ENCODE results near the gene CTDP1. TPM values are rescaled to one million over a fixed set of nuclear protein-coding genes. Genes with fewer than 3 reads are reported as not detected.
"Not testable (repeated sequence)": the region's sequence is repeated elsewhere in the genome, so short reads cannot be mapped to it uniquely, and the experiment has no call there.

Gene CTDP1
- total and polyA plus RNA-seq, 3 experiments from 2014 or later: 31.0 to 38.0 (median 35.3) TPM

DNA sequence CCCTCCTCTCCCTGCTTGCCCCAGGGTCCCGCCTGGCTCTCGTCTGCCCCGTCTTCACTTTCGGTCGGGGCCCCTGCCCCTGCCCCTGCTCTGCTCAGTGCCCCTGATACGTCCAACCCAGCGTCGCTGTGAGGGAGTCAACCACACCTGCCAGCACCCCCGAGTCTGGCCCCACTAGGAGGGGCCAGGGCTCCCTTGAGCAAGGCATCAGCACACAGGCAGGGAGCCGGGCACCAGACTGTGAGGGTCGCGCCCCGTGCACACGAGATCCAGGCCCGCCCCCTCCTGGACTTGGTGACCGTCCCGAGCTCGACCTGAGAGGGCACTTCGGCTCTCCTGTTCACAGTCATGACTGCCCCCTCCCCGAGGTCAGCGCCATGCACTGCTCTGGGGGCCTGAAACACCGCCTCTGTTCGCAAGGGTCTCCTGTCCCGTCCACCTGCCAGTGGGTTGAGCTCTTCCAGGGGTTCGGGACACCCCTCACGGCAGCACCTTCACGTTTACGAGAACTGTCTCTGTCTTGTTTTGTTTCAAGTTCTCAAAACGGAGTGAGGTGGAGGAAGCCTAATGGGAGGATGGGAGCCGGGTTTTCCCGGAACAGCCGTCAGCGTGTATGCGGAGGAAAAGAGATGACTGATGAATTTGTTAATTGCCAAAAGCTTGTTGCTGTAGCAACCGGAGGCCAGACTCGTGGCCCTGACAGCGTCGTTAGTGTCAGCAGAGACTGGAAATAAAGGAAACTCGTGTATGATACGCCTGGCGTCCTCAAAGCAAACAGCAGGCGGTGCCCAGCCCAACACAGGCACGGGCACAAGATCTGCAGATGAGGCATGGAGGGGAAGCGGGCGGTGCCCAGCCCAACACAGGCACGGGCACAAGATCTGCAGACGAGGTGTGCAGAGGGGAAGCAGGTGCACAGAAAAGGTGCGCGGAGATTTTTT is 69.9 kb downstream of the CTDP1 start:
- H3K4me3 ChIP-seq (ENCODE audit: low read length): no peak overlapping the region
- CTCF ChIA-PET: no interaction called here
- H3K4me3 Mint-ChIP-seq: no peak overlapping the region
- peaks cover 0 to 4% (median 3%) of the 10 kb centered on the region in 3 donors for H3K4me1 Mint-ChIP-seq
- peaks cover 0 to under 1% (median 0%) of the 10 kb centered on the region in 5 donors for H3K9me3 Mint-ChIP-seq
- no peak for DNase-seq
- no peak overlapping the region for H3K27ac ChIP-seq (ENCODE audit: low read depth, low read length)
- no peaks in the 10 kb centered on the region for H3K27me3 Mint-ChIP-seq
- H3K27me3 ChIP-seq (ENCODE audit: insufficient read depth, low read length, poor library complexity, severe bottlenecking): no peaks in the 10 kb centered on the region
- H3K36me3 Mint-ChIP-seq: peaks cover 13 to 66% (median 13%) of the 10 kb centered on the region in 3 donors
- H3K9me3 ChIP-seq (ENCODE audit: low read length): no peaks in the 10 kb centered on the region
- POLR2A ChIA-PET: interaction anchor here (0.7 kb wide), 1 partner anchor 141 kb away, joined by 8 read pairs; no protein-coding TSS in a partner anchor
- H3K4me1 ChIP-seq (ENCODE audit: insufficient read depth, low read length): no peaks in the 10 kb centered on the region
- no peaks in the 10 kb centered on the region for H3K36me3 ChIP-seq (ENCODE audit: insufficient read depth, low read length)
- peak overlapping the region in 1 of 8 donors; percentile 60 for H3K27ac Mint-ChIP-seq

DNA sequence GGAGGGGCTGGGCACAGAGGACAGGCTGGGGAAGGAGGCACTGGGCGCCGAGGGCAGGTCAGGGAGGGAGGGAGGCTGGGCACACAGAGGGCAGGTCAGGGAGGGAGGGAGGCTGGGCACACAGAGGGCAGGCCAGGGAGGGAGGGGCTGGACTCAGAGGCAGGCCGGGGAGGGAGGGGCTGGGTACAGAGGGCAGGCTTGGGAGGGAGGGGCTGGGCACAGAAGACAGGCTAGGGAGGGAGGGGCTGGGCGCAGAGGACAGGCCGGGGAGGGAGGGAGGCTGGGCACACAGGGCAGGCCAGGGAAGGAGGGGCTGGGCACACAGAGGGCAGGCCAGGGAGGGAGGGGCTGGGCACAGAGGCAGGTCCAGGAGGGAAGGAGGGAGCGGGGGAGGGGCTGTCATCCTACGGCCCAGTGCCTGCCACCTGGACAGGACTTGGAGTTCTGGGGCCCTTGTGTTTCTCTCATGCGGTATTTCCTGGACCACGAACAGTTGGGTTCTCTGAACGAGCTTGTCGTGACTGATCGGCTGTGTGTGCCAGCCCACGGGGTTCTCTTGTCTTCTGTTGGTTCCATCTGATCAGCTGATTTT is 71.5 kb downstream of the CTDP1 start:
- Mint-ChIP-seq H3K36me3 (peaks cover 16 to 75% (median 19%) of the 10 kb centered on the region in 3 donors), H3K4me1 (peaks cover 0 to 4% (median 3%) of the 10 kb centered on the region in 3 donors), H3K9me3 (no peaks in the 10 kb centered on the region), H3K27me3 (no peaks in the 10 kb centered on the region), H3K4me3 (no peak overlapping the region), H3K27ac (peak overlapping the region in 1 of 8 donors; percentile 71)
- no peak overlapping the region for H3K4me3 ChIP-seq (ENCODE audit: low read length)
- H3K27ac ChIP-seq (ENCODE audit: low read depth, low read length): no peak overlapping the region
- DNase-seq: peak in 1 of 5 donors; percentile 25
- POLR2A ChIA-PET: no interaction called here
- no peaks in the 10 kb centered on the region for H3K4me1 ChIP-seq (ENCODE audit: insufficient read depth, low read length)
- H3K36me3 ChIP-seq (ENCODE audit: insufficient read depth, low read length): no peaks in the 10 kb centered on the region
- H3K9me3 ChIP-seq (ENCODE audit: low read length): no peaks in the 10 kb centered on the region
- no peaks in the 10 kb centered on the region for H3K27me3 ChIP-seq (ENCODE audit: insufficient read depth, low read length, poor library complexity, severe bottlenecking)
- CTCF ChIA-PET: interaction anchor here (0.7 kb wide), 1 partner anchor 26 kb away, joined by 3 read pairs; no protein-coding TSS in a partner anchor

DNA sequence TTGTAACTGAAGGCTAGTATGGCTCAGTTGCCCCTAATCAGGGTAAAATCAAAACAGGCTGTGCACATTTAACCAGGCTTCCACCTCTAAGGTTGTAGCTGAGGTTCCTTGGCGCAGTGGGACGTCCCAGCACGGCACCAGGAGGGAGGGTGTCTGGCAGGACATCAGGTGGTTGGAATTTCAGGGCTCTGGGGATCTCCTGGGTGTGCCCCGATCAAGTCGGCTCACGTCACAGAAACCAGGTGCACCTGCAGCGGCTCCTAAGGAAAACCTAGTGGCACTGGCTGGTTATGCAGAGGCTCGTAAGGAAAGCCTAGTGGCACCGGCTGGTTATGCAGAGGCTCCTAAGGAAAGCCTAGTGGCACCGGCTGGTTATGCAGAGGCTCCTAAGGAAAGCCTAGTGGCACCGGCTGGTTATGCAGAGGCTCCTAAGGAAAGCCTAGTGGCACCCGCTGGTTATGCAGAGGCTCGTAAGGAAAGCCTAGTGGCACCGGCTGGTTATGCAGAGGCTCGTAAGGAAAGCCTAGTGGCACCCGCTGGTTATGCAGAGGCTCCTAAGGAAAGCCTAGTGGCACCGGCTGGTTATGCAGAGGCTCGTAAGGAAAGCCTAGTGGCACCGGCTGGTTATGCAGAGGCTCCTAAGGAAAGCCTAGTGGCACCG is 72.4 kb downstream of the CTDP1 start:
- H3K4me3 Mint-ChIP-seq; H3K4me1 Mint-ChIP-seq; H3K9me3 ChIP-seq (ENCODE audit: low read length); CTCF ChIA-PET; H3K27me3 ChIP-seq (ENCODE audit: insufficient read depth, low read length, poor library complexity, severe bottlenecking); POLR2A ChIA-PET; H3K9me3 Mint-ChIP-seq; H3K4me3 ChIP-seq (ENCODE audit: low read length); H3K4me1 ChIP-seq (ENCODE audit: insufficient read depth, low read length); H3K27ac ChIP-seq (ENCODE audit: low read depth, low read length); H3K36me3 ChIP-seq (ENCODE audit: insufficient read depth, low read length); H3K27me3 Mint-ChIP-seq: not testable (repeated sequence)
- peak in 1 of 5 donors; percentile 23 for DNase-seq
- Mint-ChIP-seq H3K27ac (peak overlapping the region in 1 of 8 donors; percentile 55), H3K36me3 (peaks cover 14 to 77% (median 29%) of the 10 kb centered on the region in 3 donors)

DNA sequence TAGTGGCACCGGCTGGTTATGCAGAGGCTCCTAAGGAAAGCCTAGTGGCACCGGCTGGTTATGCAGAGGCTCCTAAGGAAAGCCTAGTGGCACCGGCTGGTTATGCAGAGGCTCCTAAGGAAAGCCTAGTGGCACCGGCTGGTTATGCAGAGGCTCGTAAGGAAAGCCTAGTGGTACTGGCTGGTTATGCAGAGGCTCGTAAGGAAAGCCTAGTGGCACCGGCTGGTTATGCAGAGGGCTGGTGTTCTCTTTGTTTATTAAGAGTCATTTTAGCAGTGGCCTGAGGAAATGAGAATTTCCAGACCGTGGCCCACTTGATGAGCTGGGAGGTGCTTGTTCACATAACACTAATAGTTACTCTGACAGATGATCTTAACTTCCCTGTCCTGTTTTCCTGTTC is 73.3 kb downstream of the CTDP1 start:
- H3K9me3 ChIP-seq (ENCODE audit: low read length); POLR2A ChIA-PET; CTCF ChIA-PET; H3K4me1 ChIP-seq (ENCODE audit: insufficient read depth, low read length); H3K27ac ChIP-seq (ENCODE audit: low read depth, low read length); H3K27me3 ChIP-seq (ENCODE audit: insufficient read depth, low read length, poor library complexity, severe bottlenecking); H3K4me3 Mint-ChIP-seq; H3K36me3 ChIP-seq (ENCODE audit: insufficient read depth, low read length); H3K27me3 Mint-ChIP-seq; H3K27ac Mint-ChIP-seq; H3K4me1 Mint-ChIP-seq; H3K4me3 ChIP-seq (ENCODE audit: low read length): not testable (repeated sequence)
- Mint-ChIP-seq H3K36me3 (peaks cover 18 to 77% (median 36%) of the 10 kb centered on the region in 3 donors), H3K9me3 (peaks cover 0 to 13% (median 4%) of the 10 kb centered on the region in 5 donors)
- peak in 1 of 5 donors; percentile 16 for DNase-seq

DNA sequence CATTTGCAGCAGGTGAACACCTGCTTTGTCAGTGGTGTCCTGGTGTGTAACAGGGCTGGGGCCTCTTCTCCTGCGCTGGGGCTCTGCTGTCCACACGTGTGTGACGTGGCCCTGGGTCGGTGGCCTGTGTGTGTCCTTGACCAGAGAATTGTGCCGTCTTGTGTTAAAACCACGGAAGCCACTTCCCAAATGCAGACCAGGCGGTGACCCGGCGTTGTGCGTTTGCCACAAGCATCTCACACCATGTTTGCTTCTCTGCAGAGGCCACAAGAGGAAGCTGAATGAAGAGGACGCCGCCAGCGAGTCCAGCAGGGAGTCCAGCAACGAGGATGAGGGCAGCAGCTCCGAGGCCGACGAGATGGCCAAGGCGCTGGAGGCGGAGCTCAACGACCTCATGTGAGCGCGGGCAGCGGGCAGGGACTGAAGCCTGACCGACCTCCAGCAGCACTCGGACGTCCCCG is 73.8 kb downstream of the CTDP1 start:
- no peaks in the 10 kb centered on the region for H3K27me3 ChIP-seq (ENCODE audit: insufficient read depth, low read length, poor library complexity, severe bottlenecking)
- peaks cover 0 to 4% (median 3%) of the 10 kb centered on the region in 3 donors for H3K4me1 Mint-ChIP-seq
- no peak overlapping the region for H3K27ac ChIP-seq (ENCODE audit: low read depth, low read length)
- ChIA-PET POLR2A (no interaction called here), CTCF (no interaction called here)
- no peak overlapping the region for H3K4me3 ChIP-seq (ENCODE audit: low read length)
- H3K9me3 ChIP-seq (ENCODE audit: low read length): no peaks in the 10 kb centered on the region
- H3K4me1 ChIP-seq (ENCODE audit: insufficient read depth, low read length): no peaks in the 10 kb centered on the region
- no peaks in the 10 kb centered on the region for H3K27me3 Mint-ChIP-seq
- H3K36me3 Mint-ChIP-seq: peaks cover 18 to 76% (median 39%) of the 10 kb centered on the region in 3 donors
- H3K27ac Mint-ChIP-seq: no peak overlapping the region
- H3K36me3 ChIP-seq (ENCODE audit: insufficient read depth, low read length): no peaks in the 10 kb centered on the region
- peak in 1 of 5 donors; percentile 37 for DNase-seq
- H3K9me3 Mint-ChIP-seq: peaks cover 2 to 18% (median 7%) of the 10 kb centered on the region in 5 donors
- H3K4me3 Mint-ChIP-seq: no peak overlapping the region

DNA sequence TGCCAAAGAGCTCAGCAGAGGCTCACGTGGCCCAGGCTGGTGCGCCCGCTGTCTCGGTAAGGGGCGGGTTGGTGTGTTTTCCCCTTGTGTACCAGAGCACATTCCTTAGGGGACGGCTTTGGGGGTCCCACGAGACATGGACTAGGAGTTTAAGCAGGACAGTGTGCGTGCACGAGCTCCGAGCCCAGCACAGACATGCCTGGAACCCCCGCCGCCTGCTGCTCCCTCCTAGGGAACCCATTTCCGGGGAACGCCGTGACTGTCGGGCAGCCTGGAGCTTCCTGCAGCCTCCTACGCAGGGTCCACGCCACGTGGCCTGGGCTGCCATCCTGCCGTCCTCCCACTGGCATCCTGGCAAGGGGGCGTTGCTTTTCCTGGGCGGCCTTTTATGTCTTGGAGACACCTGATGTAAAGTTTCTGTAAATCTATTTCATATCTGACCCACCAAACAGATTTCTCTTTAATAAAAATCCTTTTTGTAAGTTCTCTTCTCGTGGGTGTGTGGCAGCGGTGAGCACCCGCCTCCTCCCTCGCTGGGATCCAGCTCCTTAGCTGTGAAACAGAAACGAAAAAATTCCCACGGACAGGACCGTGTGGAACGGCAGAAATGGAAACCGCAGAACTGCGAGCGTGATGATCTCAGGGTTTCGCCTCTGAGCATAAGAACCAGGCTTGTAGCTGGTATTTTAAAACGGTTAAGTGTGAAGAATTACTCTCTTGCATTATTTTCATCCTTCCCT is 74.6 kb downstream of the CTDP1 start:
- Histone ChIP-seq H3K27ac (ENCODE audit: low read depth, low read length) (no peak overlapping the region), H3K36me3 (ENCODE audit: insufficient read depth, low read length) (no peaks in the 10 kb centered on the region), H3K4me3 (ENCODE audit: low read length) (no peak overlapping the region), H3K27me3 (ENCODE audit: insufficient read depth, low read length, poor library complexity, severe bottlenecking) (no peaks in the 10 kb centered on the region), H3K4me1 (ENCODE audit: insufficient read depth, low read length) (no peaks in the 10 kb centered on the region), H3K9me3 (ENCODE audit: low read length) (no peaks in the 10 kb centered on the region)
- peaks cover 0 to 4% (median 3%) of the 10 kb centered on the region in 3 donors for H3K4me1 Mint-ChIP-seq
- peak overlapping the region in 1 of 7 donors; percentile 18 for H3K4me3 Mint-ChIP-seq
- ChIA-PET POLR2A (no interaction called here), CTCF (no interaction called here)
- peaks cover 5 to 24% (median 11%) of the 10 kb centered on the region in 5 donors for H3K9me3 Mint-ChIP-seq
- H3K27ac Mint-ChIP-seq: no peak overlapping the region
- no peaks in the 10 kb centered on the region for H3K27me3 Mint-ChIP-seq
- peaks cover 21 to 73% (median 44%) of the 10 kb centered on the region in 3 donors for H3K36me3 Mint-ChIP-seq
- peak in 1 of 5 donors; percentile 36 for DNase-seq

DNA sequence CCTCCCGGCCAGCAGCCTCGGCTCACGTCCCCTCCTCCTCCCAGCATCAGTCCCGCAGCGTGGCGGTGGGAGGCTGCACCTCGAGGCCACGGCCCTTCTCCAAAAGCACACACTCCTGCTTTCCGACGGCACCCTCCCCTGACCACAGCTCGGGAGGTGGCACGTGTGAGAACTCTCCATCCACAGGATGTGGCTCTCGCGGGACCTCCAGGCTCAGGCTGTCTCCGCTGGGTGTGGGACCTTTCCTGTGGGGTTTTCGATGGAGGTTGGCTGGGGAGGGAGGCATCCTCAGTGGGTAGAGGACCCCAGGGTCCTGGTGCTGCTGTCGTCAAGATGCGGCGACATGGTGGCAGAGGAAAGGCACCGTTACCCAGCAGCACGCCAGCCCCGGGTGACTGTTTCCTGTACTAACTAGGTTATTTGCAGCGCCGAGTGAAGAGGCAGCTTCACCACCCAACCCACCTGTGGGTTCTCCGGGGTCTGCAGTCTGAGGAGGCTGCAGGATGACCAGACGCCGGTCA is 75.3 kb downstream of the CTDP1 start:
- Histone ChIP-seq H3K27me3 (ENCODE audit: insufficient read depth, low read length, poor library complexity, severe bottlenecking) (no peaks in the 10 kb centered on the region), H3K36me3 (ENCODE audit: insufficient read depth, low read length) (no peaks in the 10 kb centered on the region), H3K4me1 (ENCODE audit: insufficient read depth, low read length) (no peaks in the 10 kb centered on the region), H3K9me3 (ENCODE audit: low read length) (no peaks in the 10 kb centered on the region), H3K27ac (ENCODE audit: low read depth, low read length) (no peak overlapping the region), H3K4me3 (ENCODE audit: low read length) (no peak overlapping the region)
- DNase-seq: peak in 1 of 5 donors; percentile 27
- H3K27me3 Mint-ChIP-seq: no peaks in the 10 kb centered on the region
- ChIA-PET POLR2A (no interaction called here), CTCF (no interaction called here)
- peaks cover 0 to 3% (median 2%) of the 10 kb centered on the region in 3 donors for H3K4me1 Mint-ChIP-seq
- peak overlapping the region in 1 of 8 donors; percentile 12 for H3K27ac Mint-ChIP-seq
- H3K9me3 Mint-ChIP-seq: peaks cover 10 to 29% (median 16%) of the 10 kb centered on the region in 5 donors
- H3K4me3 Mint-ChIP-seq: no peak overlapping the region
- H3K36me3 Mint-ChIP-seq: peaks cover 19 to 66% (median 48%) of the 10 kb centered on the region in 3 donors
